ENCODE results near the gene TSC2.

The TSC2 gene

DNA sequence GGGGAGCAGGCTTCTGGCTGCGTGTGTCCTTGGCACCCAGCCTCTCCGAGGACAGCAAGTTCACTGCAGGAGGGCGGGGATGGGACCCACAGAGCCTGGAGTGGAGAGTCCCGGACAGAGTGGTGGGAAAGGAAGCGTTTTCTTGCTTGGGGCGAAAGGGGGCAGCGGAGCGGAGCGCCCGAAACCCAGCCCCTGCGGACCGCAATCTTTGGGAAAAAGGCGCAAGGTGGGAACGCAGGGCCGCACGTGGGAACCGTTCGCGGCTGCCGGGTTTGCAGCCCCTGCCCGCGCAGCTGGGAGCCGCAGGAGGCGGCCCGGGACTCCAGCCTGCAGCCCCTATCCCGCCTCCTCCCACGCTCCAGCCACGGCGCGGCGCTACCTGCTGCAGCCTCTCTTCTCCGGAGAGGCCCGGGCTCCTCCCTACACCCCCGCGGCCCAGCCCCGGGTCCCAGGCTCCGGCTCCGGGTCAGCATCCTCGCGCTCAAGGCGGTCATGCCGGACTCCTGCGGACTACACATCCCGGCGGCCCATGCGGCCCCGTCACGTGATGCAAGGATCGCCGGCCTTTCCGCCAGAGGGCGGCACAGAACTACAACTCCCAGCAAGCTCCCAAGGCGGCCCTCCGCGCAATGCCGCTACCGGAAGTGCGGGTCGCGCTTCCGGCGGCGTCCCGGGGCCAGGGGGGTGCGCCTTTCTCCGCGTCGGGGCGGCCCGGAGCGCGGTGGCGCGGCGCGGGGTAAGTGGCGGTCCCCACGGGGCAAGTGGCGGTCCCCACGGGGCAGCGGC, at the start of gene TSC2, which contains the start of gene NTHL1:
Gene TSC2 (plus strand): TSS at position 656 of the 786 bp plus-strand sequence. CDS start 631 bp downstream, outside the sequence.
Gene NTHL1 (minus strand): TSS at position 505 of the 786 bp plus-strand sequence. CDS start 11 bp downstream, at position 494.
- DNase-seq, result peak; percentile 91

DNA sequence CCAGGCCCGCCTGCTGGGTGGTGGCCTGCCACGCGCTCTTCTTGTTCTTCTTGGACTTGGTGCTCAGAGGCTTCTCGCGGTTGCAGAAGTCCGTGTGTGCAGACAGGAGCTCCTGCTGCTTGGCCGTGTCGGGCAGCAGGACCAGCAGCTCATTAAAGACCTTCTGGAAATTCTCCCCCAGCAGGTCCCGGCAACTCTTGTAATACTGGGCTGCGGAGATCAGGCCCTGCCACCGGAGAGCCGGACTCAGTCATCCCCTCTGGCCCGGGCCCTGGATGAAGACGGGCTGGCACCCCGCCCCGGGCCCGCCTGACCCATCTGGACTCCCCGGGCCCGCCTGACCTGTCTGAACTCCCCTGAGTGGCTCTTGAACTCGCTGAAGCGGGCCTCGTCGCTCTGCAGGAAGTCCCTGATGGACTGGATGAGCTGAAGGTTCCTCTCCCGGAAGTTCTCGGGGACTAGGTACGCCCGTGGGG, 49.4 kb upstream of the TSC2 start:
- DNase-seq, result no peak

DNA sequence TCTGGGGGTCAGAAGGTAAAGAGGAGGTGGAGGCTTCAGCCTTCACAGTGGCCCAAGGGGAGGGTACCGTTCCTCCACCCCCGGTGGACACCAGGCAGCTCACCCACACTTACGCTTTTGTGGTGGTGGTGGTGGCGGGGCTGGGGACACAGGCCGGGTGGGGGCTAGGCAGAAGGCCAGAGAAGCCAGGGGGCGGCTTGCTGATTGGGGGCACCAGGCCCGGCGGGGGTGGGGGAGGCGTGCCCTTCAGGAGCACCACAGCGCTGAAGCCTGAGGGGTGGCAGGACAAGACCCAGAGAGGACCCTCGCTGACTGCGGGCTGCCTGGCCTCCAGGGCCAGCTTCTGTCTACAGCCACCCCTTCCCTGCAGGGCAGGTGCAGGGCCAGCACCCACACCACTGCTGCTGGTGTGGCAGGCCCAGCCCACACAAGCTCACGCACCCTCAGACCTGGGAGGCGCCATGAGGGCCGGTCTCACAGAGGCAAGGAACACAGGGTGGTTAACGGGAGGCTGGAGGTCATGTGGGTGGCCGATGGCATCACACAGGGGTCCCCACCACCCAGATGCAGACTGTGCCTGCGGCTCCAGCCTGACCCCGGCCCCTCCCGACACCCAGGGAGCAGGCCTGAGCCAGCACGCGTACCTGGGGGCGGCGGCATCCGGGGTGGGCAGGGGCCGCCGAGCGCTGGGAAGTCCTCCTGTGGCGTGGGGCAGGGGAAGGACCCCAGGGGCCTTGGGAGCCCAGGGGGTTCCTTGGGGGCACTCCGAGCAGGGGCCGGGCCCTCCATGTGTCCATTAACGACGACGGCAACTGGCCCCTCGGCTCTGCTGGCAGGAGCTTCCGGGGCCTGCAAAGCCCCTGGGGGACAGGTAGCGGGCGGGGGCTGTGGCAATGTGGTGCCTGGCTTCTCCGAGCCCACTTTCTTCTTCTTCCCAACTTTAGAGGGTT, 48.7 kb upstream of the TSC2 start:
- DNase-seq, result no peak

- DNase-seq, result no peak
These were observed 47.8 kb upstream of the TSC2 start for GRCh38 chr16:1999866-2000514.

DNA sequence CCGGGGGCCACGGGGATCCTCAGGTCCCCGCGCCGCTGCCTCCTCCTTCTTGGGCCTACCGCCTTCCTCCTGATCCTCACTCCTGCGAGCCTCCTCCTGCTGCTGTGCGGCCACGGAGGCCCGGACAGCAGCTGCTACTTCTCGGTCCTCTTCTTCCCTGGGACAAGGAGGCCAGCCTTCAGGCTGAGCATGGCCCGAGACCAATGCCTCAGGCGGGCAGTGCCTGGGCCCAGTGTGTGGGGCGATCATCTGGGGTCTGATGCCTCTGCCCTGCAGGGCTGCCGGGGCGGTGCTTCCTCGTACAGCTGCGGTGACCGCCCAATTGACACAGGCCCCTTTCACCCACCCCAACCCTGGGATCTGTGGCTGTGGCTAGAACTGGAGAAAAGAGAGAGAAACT, 46.8 kb upstream of the TSC2 start:
- DNase-seq, result no peak

- no peak for DNase-seq
These were observed 46.1 kb upstream of the TSC2 start for GRCh38 chr16:2001456-2002355.

- DNase-seq, result no peak
These were observed 45.2 kb upstream of the TSC2 start for GRCh38 chr16:2002406-2003230.

- no peak for DNase-seq
These were observed 44.5 kb upstream of the TSC2 start for GRCh38 chr16:2003231-2003826.

DNA sequence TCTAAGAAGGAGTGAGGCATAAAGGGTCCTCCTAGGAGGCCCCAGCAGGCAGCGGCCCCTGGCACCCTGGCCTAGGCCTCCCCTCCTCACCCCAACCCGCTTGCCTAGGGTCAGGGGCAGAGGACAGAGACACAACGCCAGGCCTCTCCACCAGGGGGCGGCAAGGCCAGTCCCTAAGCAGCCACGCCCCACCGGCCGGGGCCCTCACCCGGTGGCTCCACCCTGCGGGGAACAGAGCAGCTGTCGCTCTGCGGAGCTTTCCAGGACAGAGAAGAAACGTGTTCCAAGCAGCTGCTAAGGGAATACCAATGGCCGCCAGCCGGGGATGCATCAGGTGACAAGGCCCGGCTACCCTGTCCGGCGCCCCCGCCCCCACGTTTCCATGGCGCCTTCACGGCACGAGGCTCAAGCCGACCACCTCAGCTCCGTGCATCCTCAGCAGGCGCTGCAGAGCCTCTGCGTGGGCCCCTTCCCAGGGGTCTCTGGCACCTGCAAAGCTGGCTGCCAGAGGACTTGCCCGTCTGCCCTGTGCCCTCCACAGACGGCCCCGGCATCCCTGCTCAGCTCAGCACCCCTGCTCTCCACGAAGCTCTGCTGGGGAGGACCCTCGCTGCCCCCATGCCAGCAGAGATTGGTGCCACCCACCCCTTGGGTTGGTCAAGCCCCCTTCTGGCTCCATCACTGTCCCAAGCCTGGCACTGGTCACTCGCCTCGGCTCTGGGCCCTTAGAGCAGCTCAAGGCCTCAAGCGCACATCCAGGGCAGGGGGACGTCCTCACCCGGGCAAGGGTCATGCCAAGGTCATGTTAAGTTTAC, 43.8 kb upstream of the TSC2 start:
- DNase-seq, result peak; percentile 34

DNA sequence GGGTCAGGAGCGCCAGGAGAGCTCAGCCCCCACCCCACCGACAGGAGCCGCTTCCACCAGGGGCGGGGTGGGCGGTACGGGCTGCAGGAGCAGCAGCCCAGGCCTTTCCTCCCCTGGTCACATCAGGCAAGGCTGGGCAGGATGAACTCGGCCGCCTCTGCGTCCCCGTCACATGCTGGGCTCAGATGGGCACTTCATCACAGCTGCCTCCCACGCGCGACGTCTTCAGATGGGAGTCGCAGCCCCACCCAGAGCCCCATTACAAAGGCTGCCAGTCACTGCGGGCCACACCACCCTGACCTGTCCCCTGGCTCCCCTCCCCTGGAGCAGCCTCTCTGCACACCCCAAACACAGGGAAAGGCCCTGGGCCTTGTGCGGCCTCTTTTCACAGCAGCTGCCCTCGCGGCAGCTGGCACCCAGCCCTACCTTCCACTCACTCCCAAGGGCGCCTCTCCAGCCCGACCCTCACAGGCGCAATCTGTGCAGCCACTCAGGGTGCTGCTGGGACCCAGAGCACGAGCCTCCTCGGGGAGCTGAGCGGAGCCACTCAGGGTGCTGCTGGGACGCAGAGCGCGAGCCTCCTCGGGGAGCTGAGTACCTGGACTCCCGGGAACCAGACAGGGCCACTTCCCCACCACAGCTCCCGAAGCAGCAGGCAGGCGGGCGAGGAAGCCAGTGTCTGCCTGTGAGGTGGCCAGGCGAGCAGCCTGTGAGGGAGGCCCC, 42.8 kb upstream of the TSC2 start:
- DNase-seq, result no peak

GRCh38 chr16:2005646-2006045, 42.1 kb upstream of the TSC2 start:
- no peak for DNase-seq

DNA sequence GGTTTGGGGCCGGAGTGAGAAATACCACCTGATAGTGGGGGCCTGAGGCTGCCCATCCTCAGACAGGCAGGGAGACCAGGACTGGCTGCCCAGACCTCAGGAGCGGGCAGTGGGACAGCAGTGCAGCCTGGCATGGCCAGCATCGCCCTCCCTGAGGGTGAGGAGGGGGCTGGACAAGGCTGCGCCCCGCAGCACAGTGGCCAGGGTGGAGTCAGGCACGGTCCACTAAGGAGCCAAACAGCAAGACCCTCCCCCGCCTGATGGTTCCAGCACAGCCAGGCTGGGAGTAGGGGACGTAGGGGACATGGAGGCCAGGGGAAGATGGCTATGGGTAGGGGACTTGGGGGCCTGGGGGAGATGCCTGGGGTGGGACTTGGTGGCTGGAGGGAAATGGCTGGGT, 41.5 kb upstream of the TSC2 start:
- DNase-seq, result no peak

DNA sequence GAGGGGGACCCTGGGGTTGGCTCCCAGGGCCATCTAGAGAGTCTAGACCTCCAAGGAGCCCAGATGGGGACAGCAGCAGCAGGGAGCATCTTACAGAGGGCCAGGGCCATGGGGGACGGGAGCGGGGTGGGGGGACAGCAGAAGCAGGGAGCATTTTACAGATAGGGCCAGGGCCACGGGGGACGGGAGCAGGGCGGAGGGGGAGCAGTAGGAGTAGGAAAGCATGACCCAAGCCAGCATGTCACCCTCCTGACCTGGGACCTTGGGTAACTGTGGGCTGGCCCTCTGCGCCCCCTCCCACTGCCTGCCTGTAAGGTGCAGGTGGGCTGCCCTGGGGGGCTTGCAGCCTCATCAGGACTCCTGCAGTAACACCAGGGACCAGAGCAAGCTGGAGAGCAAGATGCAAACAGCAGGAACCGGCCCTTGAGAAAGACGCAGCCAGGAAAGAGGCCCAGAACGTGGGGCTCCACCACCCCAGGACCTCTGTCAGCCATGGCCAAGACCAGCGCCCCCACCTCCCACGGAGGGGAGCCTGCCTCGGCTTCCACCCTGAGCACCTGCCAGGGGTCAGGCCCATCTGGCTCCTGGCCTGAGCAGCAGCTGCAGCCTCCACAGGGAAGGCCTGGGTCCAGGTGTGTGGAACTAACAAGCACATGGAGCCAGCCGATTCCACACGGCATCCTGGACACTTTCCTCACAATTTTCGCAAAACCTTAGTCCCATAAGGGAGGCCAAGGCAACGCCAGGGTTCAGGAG, 40.5 kb upstream of the TSC2 start:
- no peak for DNase-seq

GRCh38 chr16:2008009-2008526, 39.7 kb upstream of the TSC2 start:
- no peak for DNase-seq

GRCh38 chr16:2008631-2009163, 39.1 kb upstream of the TSC2 start:
- no peak for DNase-seq

DNA sequence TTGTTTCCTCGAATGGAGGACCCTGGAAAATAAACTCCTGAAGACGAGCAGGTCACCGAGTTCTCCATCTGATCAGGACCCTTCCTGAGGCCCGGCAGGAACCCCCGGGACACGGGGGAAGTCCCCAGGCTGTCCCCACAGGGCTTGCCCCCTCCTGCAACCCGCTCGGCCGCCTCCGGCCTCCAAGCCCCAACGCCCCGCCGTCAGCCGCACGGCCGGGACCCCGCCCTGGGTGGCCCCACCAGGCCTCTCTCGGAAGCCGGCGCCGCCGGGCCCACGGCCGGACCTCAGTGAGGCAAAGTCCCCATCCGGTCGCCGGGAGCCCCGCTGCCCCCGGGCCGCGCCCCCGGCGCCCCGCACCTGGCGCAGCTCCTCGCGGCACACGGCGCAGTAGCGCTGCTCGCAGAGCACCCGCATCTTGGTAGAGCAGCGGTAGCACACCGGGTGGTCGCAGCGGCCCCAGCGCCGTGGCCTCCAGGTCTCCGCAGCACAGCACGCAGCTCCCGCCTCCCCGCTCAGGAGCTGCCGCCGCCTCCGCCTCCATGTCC, 38.5 kb upstream of the TSC2 start:
- no peak for DNase-seq

DNA sequence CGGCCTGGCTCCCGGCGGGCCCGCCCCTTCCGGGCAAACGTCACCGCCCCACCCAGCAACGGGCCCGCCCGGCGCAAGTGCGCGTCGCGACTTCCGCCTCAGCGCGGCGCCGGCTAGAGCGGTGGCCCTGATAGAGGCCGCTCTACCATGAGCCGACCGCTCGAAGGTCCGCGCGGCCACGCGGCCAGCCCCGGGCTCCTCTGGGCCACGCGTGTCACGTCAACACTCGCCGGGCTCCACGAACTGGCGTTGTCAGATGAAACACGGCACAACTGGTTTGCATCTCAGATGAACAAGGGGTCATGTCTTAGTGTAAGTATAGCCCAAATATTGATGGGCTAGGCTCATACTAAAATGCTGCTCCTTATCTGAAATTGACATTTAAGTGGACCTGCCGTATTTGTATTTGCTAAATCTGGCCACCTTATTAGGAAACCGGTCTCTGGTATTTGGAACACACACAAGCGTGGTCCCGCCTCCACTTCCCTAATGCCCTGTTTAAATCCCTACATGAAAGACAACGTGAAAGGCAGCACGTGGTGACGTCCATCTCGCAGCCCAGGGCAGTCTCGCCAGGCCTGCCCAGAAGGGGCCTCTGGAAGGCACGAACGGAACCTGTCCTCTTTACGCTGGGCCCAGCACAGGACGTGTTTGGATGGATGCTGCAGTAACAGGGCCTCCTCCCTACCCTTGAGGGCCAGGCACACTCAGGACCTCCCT, 37.8 kb upstream of the TSC2 start, which contains the start of gene ZNF598:
Gene ZNF598 (minus strand): TSS at position 31 of the 720 bp plus-strand sequence.
- peak; percentile 50 for DNase-seq

All from amniotic stem cell (primary cell).